K562 (cell line): Measurements from ENCODE around the gene OR51V1. TPM values are rescaled to one million over a fixed set of nuclear protein-coding genes. Genes with fewer than 3 reads are reported as not detected.
A peak's percentile ranks its signal among the peaks of the same experiment; 100 is the strongest.

Experiments used
- CBFA2T3 ChIP-seq: fragments of 450-650 bp; IDR thresholded peaks from 2 replicates; pipeline ENCODE4 v1.6.1; 2017
- CCAR2 ChIP-seq: fragments of 200-400 bp; formaldehyde crosslinking; IDR thresholded peaks from 2 replicates; pipeline ENCODE4 v1.6.1; 2017; ENCODE audit warnings: mild to moderate bottlenecking, low read depth, low read length
- CEBPB ChIP-seq: fragments of 450-650 bp; IDR thresholded peaks from 2 replicates; pipeline ENCODE4 v1.6.1; 2016; ENCODE audit warnings: missing genetic modification characterization, missing compliant biosample characterization
- CREB5 ChIP-seq: fragments of 250-450 bp; sonication (Bioruptor Pico); IDR thresholded peaks from 2 replicates; pipeline ENCODE4 v1.5.0; 2020; ENCODE audit warnings: mild to moderate bottlenecking
- CREM ChIP-seq: IDR thresholded peaks from 2 replicates; pipeline ENCODE4 v1.6.1; 2014; ENCODE audit warnings: antibody characterized with exemption, low read depth
- GATAD2A ChIP-seq: fragments of 450-650 bp; IDR thresholded peaks from 2 replicates; pipeline ENCODE4 v1.6.1; 2017
- JUND ChIP-seq, 2 experiments: IDR thresholded peaks; 2 replicates in 1 of 2; 3 replicates in 1 of 2; pipeline ENCODE4 v1.6.1; 2011; ENCODE audit warnings: borderline replicate concordance in 2 of 2, low read depth in 2 of 2, low read length in 2 of 2, improper control_type of control experiment in 1 of 2, missing biosample characterization in 1 of 2, missing genetic modification characterization in 1 of 2, missing genetic modification reagents in 1 of 2
- POLR2H ChIP-seq: IDR thresholded peaks from 2 replicates; pipeline ENCODE4 v1.6.1; 2016; ENCODE audit warnings: missing genetic modification characterization, low read depth, mild to moderate bottlenecking, control low read depth, missing compliant biosample characterization, moderate library complexity
- PURB ChIP-seq: sonication (generic); formaldehyde crosslinking; IDR thresholded peaks from 2 replicates; pipeline ENCODE4 v1.9.0; 2021; ENCODE audit warnings: low read depth, mild to moderate bottlenecking, missing genetic modification reagents
- RERE ChIP-seq: sonication (generic); formaldehyde crosslinking; IDR thresholded peaks from 2 replicates; pipeline ENCODE4 v1.8.0; 2023; ENCODE audit warnings: missing genetic modification reagents, mild to moderate bottlenecking, borderline replicate concordance
- SIX5 ChIP-seq, 2 experiments: IDR thresholded peaks; 2 replicates each; pipeline ENCODE4 v1.6.1; 2011; ENCODE audit warnings: low read length in 2 of 2, borderline replicate concordance in 1 of 2, low read depth in 1 of 2, mild to moderate bottlenecking in 1 of 2, moderate library complexity in 1 of 2; ENCODE audit not compliant: insufficient read depth in 1 of 2
- SP1 ChIP-seq: sonication (generic); formaldehyde crosslinking; IDR thresholded peaks from 2 replicates; pipeline ENCODE4 v1.8.1; 2022; ENCODE audit warnings: mild to moderate bottlenecking, missing genetic modification reagents
- TARDBP ChIP-seq: fragments of 450-650 bp; IDR thresholded peaks from 2 replicates; pipeline ENCODE4 v1.6.1; 2016
- VEZF1 ChIP-seq: fragments of 200-800 bp; sonication (Bioruptor generic); IDR thresholded peaks from 2 replicates; pipeline ENCODE4 v1.6.1; 2017; ENCODE audit warnings: missing genetic modification characterization, missing compliant biosample characterization
- ZFP30 ChIP-seq: fragments of 250-450 bp; sonication (Bioruptor Pico); IDR thresholded peaks from 2 replicates; pipeline ENCODE4 v1.8.0; 2022; ENCODE audit warnings: moderate library complexity, mild to moderate bottlenecking, inconsistent platforms, borderline replicate concordance
- polyA plus RNA-seq, 8 experiments: library from polyadenylated mRNA; depleted of rRNA in 4 of 8; stranded (reverse) in 5 of 8; unstranded in 3 of 8; fragments of >200 nt; fragmentation: Nextera tagmentation in 2 of 8; fragmentation: Illumina TruSeq in 1 of 8; extraction: Ambion mirVana in 2 of 8; extraction: Trizol in 1 of 8; gene quantifications; 2 replicates each; pipeline versions ENCODE4 v1.2.1 to v1.2.3, GENCODE V29; 2011 to 2014; ENCODE audit warnings: inconsistent platforms in 1 of 8, missing spikeins in 1 of 8
- total RNA-seq, 7 experiments: library from RNA; depleted of rRNA in 6 of 7; stranded (reverse); fragments of >200 nt in 6 of 7; fragmentation: Illumina TruSeq in 2 of 7; extraction: Trizol in 2 of 7; gene quantifications; 2 replicates each; pipeline versions ENCODE4 v1.2.1 to v1.2.3, GENCODE V29; 2011 to 2021; ENCODE audit warnings: low replicate concordance in 1 of 7

Gene OR51V1
- total and polyA plus RNA-seq, 9 of the 15 experiments (the other 6 are each of a cell fraction or from before 2014, with no cell fraction given), result not detected

DNA sequence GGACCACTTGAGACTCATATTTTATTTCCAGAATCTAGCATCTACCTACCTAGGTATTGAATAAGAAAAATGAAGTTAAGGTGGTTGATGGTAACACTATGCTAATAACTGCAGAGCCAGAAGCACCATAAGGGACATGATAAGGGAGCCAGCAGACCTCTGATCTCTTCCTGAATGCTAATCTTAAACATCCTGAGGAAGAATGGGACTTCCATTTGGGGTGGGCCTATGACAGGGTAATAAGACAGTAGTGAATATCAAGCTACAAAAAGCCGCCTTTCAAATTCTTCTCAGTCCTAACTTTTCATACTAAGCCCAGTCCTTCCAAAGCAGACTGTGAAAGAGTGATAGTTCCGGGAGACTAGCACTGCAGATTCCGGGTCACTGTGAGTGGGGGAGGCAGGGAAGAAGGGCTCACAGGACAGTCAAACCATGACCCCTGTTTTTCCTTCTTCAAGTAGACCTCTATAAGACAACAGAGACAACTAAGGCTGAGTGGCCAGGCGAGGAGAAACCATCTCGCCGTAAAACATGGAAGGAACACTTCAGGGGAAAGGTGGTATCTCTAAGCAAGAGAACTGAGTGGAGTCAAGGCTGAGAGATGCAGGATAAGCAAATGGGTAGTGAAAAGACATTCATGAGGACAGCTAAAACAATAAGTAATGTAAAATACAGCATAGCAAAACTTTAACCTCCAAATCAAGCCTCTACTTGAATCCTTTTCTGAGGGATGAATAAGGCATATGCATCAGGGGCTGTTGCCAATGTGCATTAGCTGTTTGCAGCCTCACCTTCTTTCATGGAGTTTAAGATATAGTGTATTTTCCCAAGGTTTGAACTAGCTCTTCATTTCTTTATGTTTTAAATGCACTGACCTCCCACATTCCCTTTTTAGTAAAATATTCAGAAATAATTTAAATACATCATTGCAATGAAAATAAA is 24.3 kb upstream of the OR51V1 start (continued):
- TF ChIP-seq CREB5 (CRISPR knock-in tag), result no peak
- TF ChIP-seq ZFP30, result no peak
- TF ChIP-seq CCAR2, result no peak
- TF ChIP-seq VEZF1, result no peak
- TF ChIP-seq POLR2H (tag), result no peak
- TF ChIP-seq CEBPB, result no peak
- no peak for TF ChIP-seq SIX5 (IDR thresholded peaks at IDR 0.05; ENCODE audit: borderline replicate concordance in 1 of 2, insufficient read depth in 1 of 2, low read depth in 1 of 2, low read length in 2 of 2)
- no peak for TF ChIP-seq SP1 (CRISPR knock-in tag)
- no peak for TF ChIP-seq TARDBP
- TF ChIP-seq JUND (IDR thresholded peaks at IDR 0.05; ENCODE audit: borderline replicate concordance, low read depth, low read length), result no peak
- TF ChIP-seq JUND (tag; IDR thresholded peaks at IDR 0.05; ENCODE audit: borderline replicate concordance, low read depth, low read length), result no peak
- no peak for TF ChIP-seq PURB (CRISPR knock-in tag)
- 0 out of 2 replicates have a peak, but pooled peaks have one; percentile 10 for TF ChIP-seq CREM
- peak; percentile 83 for TF ChIP-seq CBFA2T3
- no peak for TF ChIP-seq RERE (CRISPR knock-in tag)
- TF ChIP-seq GATAD2A, result no peak
